IMR-90 (cell line): Measurements from ENCODE around the gene ABCC4. TPM values are rescaled to one million over a fixed set of nuclear protein-coding genes. Genes with fewer than 3 reads are reported as not detected.
A peak's percentile ranks its signal among the peaks of the same experiment; 100 is the strongest.

Source experiments
- ATAC-seq: fragments of 200-7000 bp; cut with Tn5 transposase; 2 replicates; pipeline ENCODE4 v1.9.1; 2020; ENCODE audit warnings: low read depth, mild to moderate bottlenecking, moderate library complexity
- BruUV-seq: library from RNA; stranded (reverse); fragments of 400-500 nt; replicated peaks from 2 replicates; lab custom pipeline; 2021; lab: Mats Ljungman, UMichigan
- CTCF ChIA-PET: fragments of 300-600 bp; formaldehyde crosslinking; extraction: SDS; loops from one replicate; lab custom pipeline; 2021; ENCODE audit warnings: antibody characterized with exemption; lab: Yijun Ruan, JAX
- POLR2A ChIA-PET: fragments of 300-600 bp; sonication (Branson Sonifier 250); formaldehyde crosslinking; loops from one replicate; lab custom pipeline; 2022; ENCODE audit warnings: antibody characterized with exemption; ENCODE audit not compliant: unreplicated experiment; lab: Charles Lee
- DNase-seq: peaks from one replicate; pipeline ENCODE4 v3.0.0; 2013
- H2AFZ ChIP-seq: replicated peaks from 2 replicates; pipeline ENCODE3; 2013; ENCODE audit warnings: low read length, mild to moderate bottlenecking; ENCODE audit not compliant: poor library complexity
- H2AK5ac ChIP-seq: 2 replicates; pipeline ENCODE4 v1.6.1; 2013; ENCODE audit warnings: low read depth, low read length, inconsistent platforms
- H2AK9ac ChIP-seq: replicated peaks from 2 replicates; pipeline ENCODE3; 2013; ENCODE audit warnings: mild to moderate bottlenecking, low read depth, low read length, moderate library complexity; ENCODE audit not compliant: poor library complexity
- H2BK120ac ChIP-seq: 2 replicates; pipeline ENCODE4 v1.6.1; 2013; ENCODE audit warnings: low read depth, low read length, inconsistent platforms
- H2BK15ac ChIP-seq: 3 replicates; pipeline ENCODE4 v1.6.1; 2013; ENCODE audit warnings: low read depth, low read length, inconsistent platforms
- H2BK20ac ChIP-seq: 2 replicates; pipeline ENCODE4 v1.6.1; 2013; ENCODE audit warnings: low read depth, mild to moderate bottlenecking, inconsistent platforms, low read length, moderate library complexity
- H2BK5ac ChIP-seq: 2 replicates; pipeline ENCODE4 v1.6.1; 2013; ENCODE audit warnings: mild to moderate bottlenecking, low read depth, low read length, inconsistent platforms; ENCODE audit not compliant: poor library complexity, severe bottlenecking
- H3K14ac ChIP-seq: replicated peaks from 2 replicates; pipeline ENCODE4 v1.6.1; 2013; ENCODE audit warnings: low read depth, low read length, inconsistent platforms
- H3K18ac ChIP-seq: 2 replicates; pipeline ENCODE4 v1.6.1; 2013; ENCODE audit warnings: low read depth, low read length, control low read depth
- H3K23ac ChIP-seq: 2 replicates; pipeline ENCODE4 v1.6.1; 2013; ENCODE audit warnings: low read depth, low read length, inconsistent platforms
- H3K27ac ChIP-seq: 2 replicates; pipeline ENCODE4 v1.5.1; 2013; ENCODE audit warnings: mild to moderate bottlenecking, control low read depth, low read length; ENCODE audit not compliant: insufficient read depth
- H3K27me3 ChIP-seq: 2 replicates; pipeline ENCODE4 v1.6.1; 2013; ENCODE audit warnings: low read length; ENCODE audit not compliant: control insufficient read depth, insufficient read depth
- H3K36me3 ChIP-seq: 2 replicates; pipeline ENCODE4 v1.6.1; 2013; ENCODE audit warnings: low read length, mixed read lengths; ENCODE audit not compliant: control insufficient read depth, insufficient read depth
- H3K4ac ChIP-seq: 2 replicates; pipeline ENCODE4 v1.6.1; 2013; ENCODE audit warnings: low read depth, low read length, inconsistent platforms
- H3K4me1 ChIP-seq: 2 replicates; pipeline ENCODE4 v1.6.1; 2013; ENCODE audit warnings: low read length, mixed read lengths; ENCODE audit not compliant: control insufficient read depth, insufficient read depth
- H3K4me2 ChIP-seq: 2 replicates; pipeline ENCODE4 v1.6.1; 2013; ENCODE audit warnings: low read depth, mild to moderate bottlenecking, control low read depth, low read length, moderate library complexity
- H3K4me3 ChIP-seq: 2 replicates; pipeline ENCODE4 v1.5.1; 2013; ENCODE audit warnings: low read depth, mild to moderate bottlenecking, control low read depth, low read length, moderate library complexity; ENCODE audit not compliant: insufficient read depth
- H3K56ac ChIP-seq: 2 replicates; pipeline ENCODE4 v1.6.1; 2013; ENCODE audit warnings: low read length, inconsistent platforms; ENCODE audit not compliant: insufficient read depth; ENCODE audit errors: extremely low read depth
- H3K79me1 ChIP-seq, 2 experiments: 2 replicates each; pipeline ENCODE4 v1.6.1; 2013; ENCODE audit warnings: low read length in 2 of 2, inconsistent platforms in 1 of 2, low read depth in 1 of 2
- H3K9ac ChIP-seq: 2 replicates; pipeline ENCODE4 v1.6.1; 2013; ENCODE audit warnings: low read depth, low read length, control low read depth
- H3K9me1 ChIP-seq: 2 replicates; pipeline ENCODE4 v1.6.1; 2013; ENCODE audit warnings: low read length, inconsistent platforms; ENCODE audit not compliant: insufficient read depth
- H3K9me3 ChIP-seq: 2 replicates; pipeline ENCODE4 v1.6.1; 2013; ENCODE audit warnings: low read length; ENCODE audit not compliant: control insufficient read depth, insufficient read depth
- H4K20me1 ChIP-seq: 2 replicates; pipeline ENCODE4 v1.6.1; 2013; ENCODE audit warnings: low read length, inconsistent platforms; ENCODE audit not compliant: insufficient read depth
- H4K5ac ChIP-seq: 2 replicates; pipeline ENCODE4 v1.6.1; 2013; ENCODE audit warnings: mild to moderate bottlenecking, low read depth, low read length, control low read depth
- H4K8ac ChIP-seq, 2 experiments: 2 replicates each; pipeline ENCODE4 v1.6.1; 2013; ENCODE audit warnings: low read depth in 2 of 2, low read length in 2 of 2, control low read depth in 1 of 2, inconsistent platforms in 1 of 2
- H4K91ac ChIP-seq: 2 replicates; pipeline ENCODE4 v1.6.1; 2013; ENCODE audit warnings: low read depth, low read length, inconsistent platforms; ENCODE audit not compliant: insufficient read depth
- BHLHE40 ChIP-seq: fragments of 150-350 bp; IDR thresholded peaks from 2 replicates; pipeline ENCODE4 v1.6.1; 2016; ENCODE audit warnings: mild to moderate bottlenecking, low read depth, low read length
- WGBS, 2 experiments: methylation state at CpG; one replicate each; pipeline versions ENCODE4 v1.1.5 to v1.1.7; 2013; ENCODE audit warnings: missing lambda C conversion rate in 2 of 2; ENCODE audit not compliant: insufficient read length in 1 of 2; ENCODE audit errors: extremely low coverage in 2 of 2; 5-methylcytosine and 5-hydroxymethylcytosine counted together
- dilution Hi-C: fragments of 300-500 bp; cut with HindIII; formaldehyde crosslinking; loops from one replicate; pipeline ENCODE4 v1.14.3; 2018; ENCODE audit warnings: low sequenced_read_pairs; ENCODE audit not compliant: unreplicated experiment
- in situ Hi-C: fragments of 300-500 bp; cut with MboI; formaldehyde crosslinking; loops from 3 replicates; pipeline ENCODE4 v1.14.3; 2019; ENCODE audit warnings: low sequenced_read_pairs, inconsistent platforms, mixed read lengths
- intact Hi-C: fragments of 100-400 bp; cut with micrococcal nuclease; formaldehyde crosslinking; loops from 2 replicates; pipeline ENCODE4 v1.10.0; 2022
- polyA plus RNA-seq, 3 experiments: library from polyadenylated mRNA; depleted of rRNA; stranded (reverse); fragments of >200 nt; gene quantifications; 2 replicates each; pipeline ENCODE4 v1.2.3, GENCODE V29; 2012; ENCODE audit warnings: low replicate concordance in 1 of 3
- total RNA-seq: library from RNA; depleted of rRNA; stranded (reverse); fragments of >200 nt; gene quantifications from 2 replicates; pipeline ENCODE4 v1.2.3, GENCODE V29; 2012
- TF ChIP-seq, protein P1 (sequence below): fragments of 150-350 bp; IDR thresholded peaks from 2 replicates; pipeline ENCODE4 v1.6.1; 2017; ENCODE audit warnings: mild to moderate bottlenecking, antibody characterized with exemption, low read length, low read depth

ABCC4 gene
- total and polyA plus RNA-seq, 2 of the 4 experiments (the other 2 are of a cell fraction) = 16.6 to 41.4 TPM

GRCh38 chr13:95188128-95188527 is 113.1 kb downstream of the ABCC4 start:
- no TSS peak for BruUV-seq
- Histone ChIP-seq H3K4me2 (no peak overlapping the region), H4K20me1 (no peaks in the 10 kb centered on the region), H3K27me3 (no peaks in the 10 kb centered on the region), H3K9me3 (no peaks in the 10 kb centered on the region), H3K4ac (no peak overlapping the region), H3K14ac (no peak overlapping the region), H3K56ac (no peak overlapping the region), H2AK5ac (no peak overlapping the region), H3K23ac (no peak overlapping the region), H2BK15ac (no peak overlapping the region), H3K36me3 (peaks cover 27% of the 10 kb centered on the region), H4K5ac (no peak overlapping the region), H4K91ac (no peak overlapping the region), H2BK5ac (no peak overlapping the region), H3K4me1 (peaks cover 9% of the 10 kb centered on the region; the same call in 1 of the 2 replicates), H3K9me1 (no peaks in the 10 kb centered on the region), H3K27ac (no peak overlapping the region), H3K79me1 (peaks cover 5 to 51% of the 10 kb centered on the region in 2 experiments), H3K4me3 (no peak overlapping the region), H4K8ac (no peak overlapping the region), H2BK120ac (no peak overlapping the region), H2BK20ac (no peak overlapping the region), H2AK9ac (no peak overlapping the region), H3K18ac (no peak overlapping the region), H2AFZ (no peak overlapping the region), H3K9ac (no peak overlapping the region)
- TF ChIP-seq, protein P1, sequence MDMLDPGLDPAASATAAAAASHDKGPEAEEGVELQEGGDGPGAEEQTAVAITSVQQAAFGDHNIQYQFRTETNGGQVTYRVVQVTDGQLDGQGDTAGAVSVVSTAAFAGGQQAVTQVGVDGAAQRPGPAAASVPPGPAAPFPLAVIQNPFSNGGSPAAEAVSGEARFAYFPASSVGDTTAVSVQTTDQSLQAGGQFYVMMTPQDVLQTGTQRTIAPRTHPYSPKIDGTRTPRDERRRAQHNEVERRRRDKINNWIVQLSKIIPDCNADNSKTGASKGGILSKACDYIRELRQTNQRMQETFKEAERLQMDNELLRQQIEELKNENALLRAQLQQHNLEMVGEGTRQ = peak; percentile 23; the same call in 1 of the 2 replicates
- no peak for TF ChIP-seq BHLHE40
- dilution Hi-C loops (no loop called here), intact Hi-C loops (loop anchor here (2.0 kb wide), 1 partner anchor 291 kb away; no protein-coding TSS in a partner anchor), in situ Hi-C loops (no loop called here)
- CTCF ChIA-PET = interaction anchor here (0.6 to 4.5 kb wide), 4 partner anchors 110 to 377 kb away, joined by 6 to 22 read pairs (median 12); no protein-coding TSS in a partner anchor
- DNase-seq = no peak
- 100% methylated on average over 1 of the region's 7 CpGs; no CpG with 5 or more reads in 1 of the 2 experiments for WGBS, 2 experiments
- POLR2A ChIA-PET = no interaction called here
- ATAC-seq = no peak
